PC-3 (cell line): Measurements from ENCODE around the gene PDSS2. TPM values are rescaled to one million over a fixed set of nuclear protein-coding genes. Genes with fewer than 3 reads are reported as not detected.

Experiments used
- ATAC-seq: fragments of 200-7000 bp; cut with Tn5 transposase; 2 replicates; pipeline ENCODE4 v1.9.1; 2020; ENCODE audit warnings: mild to moderate bottlenecking, moderate library complexity
- BruUV-seq: library from RNA; stranded (reverse); fragments of 400-500 nt; replicated peaks from 2 replicates; lab custom pipeline; 2021; lab: Mats Ljungman, UMichigan
- CTCF ChIA-PET: fragments of 300-600 bp; sonication (Branson Sonifier 250); formaldehyde crosslinking; loops from one replicate; lab custom pipeline; 2022; ENCODE audit warnings: antibody characterized with exemption; lab: Charles Lee
- POLR2A ChIA-PET: fragments of 300-600 bp; sonication (Branson Sonifier 250); formaldehyde crosslinking; loops from one replicate; lab custom pipeline; 2022; ENCODE audit warnings: antibody characterized with exemption; ENCODE audit not compliant: unreplicated experiment; lab: Charles Lee
- DNase-seq: peaks from one replicate; pipeline ENCODE4 v3.0.0-alpha.2; 2015
- H2AFZ ChIP-seq: fragments of 300-600 bp; sonication (generic); 2 replicates; pipeline ENCODE4 v1.6.0; 2016; ENCODE audit warnings: antibody characterized with exemption, low read length
- H3F3A ChIP-seq: fragments of 300-600 bp; sonication (generic); one replicate; pipeline ENCODE4 v1.6.0; 2017; ENCODE audit warnings: antibody characterized with exemption, low read length, control low read depth, mild to moderate bottlenecking; ENCODE audit not compliant: unreplicated experiment
- H3K27ac ChIP-seq: fragments of 300-600 bp; sonication (generic); 2 replicates; pipeline ENCODE4 v1.5.1; 2016; ENCODE audit warnings: mild to moderate bottlenecking, low read length
- H3K27me3 ChIP-seq: fragments of 300-600 bp; sonication (generic); 2 replicates; pipeline ENCODE4 v1.6.1; 2016; ENCODE audit warnings: low read length, mixed read lengths
- H3K36me3 ChIP-seq: fragments of 300-600 bp; sonication (generic); 2 replicates; pipeline ENCODE4 v1.6.1; 2016; ENCODE audit warnings: low read depth, mixed run types, low read length, mixed read lengths
- H3K4me1 ChIP-seq: fragments of 300-600 bp; sonication (generic); 2 replicates; pipeline ENCODE4 v1.5.1; 2016; ENCODE audit warnings: low read length; ENCODE audit not compliant: insufficient read depth
- H3K4me2 ChIP-seq: fragments of 300-600 bp; sonication (generic); 2 replicates; pipeline ENCODE4 v1.6.0; 2016; ENCODE audit warnings: low read length
- H3K4me3 ChIP-seq: fragments of 300-600 bp; sonication (generic); 2 replicates; pipeline ENCODE4 v1.5.1; 2016; ENCODE audit warnings: mild to moderate bottlenecking, low read length, mixed read lengths
- H3K79me2 ChIP-seq: fragments of 300-600 bp; sonication (generic); 2 replicates; pipeline ENCODE4 v1.6.1; 2017; ENCODE audit warnings: low read length, mixed read lengths
- H3K9ac ChIP-seq: fragments of 300-600 bp; sonication (generic); 2 replicates; pipeline ENCODE4 v1.6.0; 2016; ENCODE audit warnings: mild to moderate bottlenecking, low read length
- H3K9me2 ChIP-seq: fragments of 300-600 bp; sonication (generic); replicated peaks from 2 replicates; pipeline ENCODE4 v1.6.1; 2016; ENCODE audit warnings: mixed run types, low read length, mixed read lengths
- H3K9me3 ChIP-seq: fragments of 300-600 bp; sonication (generic); 2 replicates; pipeline ENCODE4 v1.6.1; 2016; ENCODE audit warnings: low read length, mixed read lengths
- H4K20me1 ChIP-seq: fragments of 300-600 bp; sonication (generic); 2 replicates; pipeline ENCODE4 v1.6.1; 2016; ENCODE audit warnings: low read length, mixed read lengths
- EZH2 ChIP-seq: fragments of 300-600 bp; sonication (generic); IDR thresholded peaks from one replicate; pipeline ENCODE4 v1.6.1; 2017; ENCODE audit warnings: antibody characterized with exemption, mild to moderate bottlenecking, low read length; ENCODE audit not compliant: unreplicated experiment
- EZH2phosphoT487 ChIP-seq: fragments of 300-600 bp; sonication (generic); IDR thresholded peaks from 2 replicates; pipeline ENCODE4 v1.6.1; 2018; ENCODE audit warnings: mild to moderate bottlenecking, antibody characterized with exemption, low read length, borderline replicate concordance
- intact Hi-C: fragments of 100-400 bp; cut with micrococcal nuclease; formaldehyde crosslinking; loops from 2 replicates; pipeline ENCODE4 v1.9.0; 2023
- total RNA-seq: library from RNA; depleted of rRNA; stranded (reverse); fragments of >200 nt; gene quantifications from 2 replicates; pipeline ENCODE4 v1.2.3, GENCODE V29; 2014
- TF ChIP-seq, protein P1 (sequence below): fragments of 300-600 bp; sonication (generic); conservative IDR thresholded peaks from 2 replicates; pipeline ENCODE4 v1.5.1; 2017; ENCODE audit warnings: antibody characterized with exemption, low read depth, mild to moderate bottlenecking, low read length

Gene PDSS2
- total RNA-seq, 1 experiment from 2014 or later: 6.6 TPM

DNA sequence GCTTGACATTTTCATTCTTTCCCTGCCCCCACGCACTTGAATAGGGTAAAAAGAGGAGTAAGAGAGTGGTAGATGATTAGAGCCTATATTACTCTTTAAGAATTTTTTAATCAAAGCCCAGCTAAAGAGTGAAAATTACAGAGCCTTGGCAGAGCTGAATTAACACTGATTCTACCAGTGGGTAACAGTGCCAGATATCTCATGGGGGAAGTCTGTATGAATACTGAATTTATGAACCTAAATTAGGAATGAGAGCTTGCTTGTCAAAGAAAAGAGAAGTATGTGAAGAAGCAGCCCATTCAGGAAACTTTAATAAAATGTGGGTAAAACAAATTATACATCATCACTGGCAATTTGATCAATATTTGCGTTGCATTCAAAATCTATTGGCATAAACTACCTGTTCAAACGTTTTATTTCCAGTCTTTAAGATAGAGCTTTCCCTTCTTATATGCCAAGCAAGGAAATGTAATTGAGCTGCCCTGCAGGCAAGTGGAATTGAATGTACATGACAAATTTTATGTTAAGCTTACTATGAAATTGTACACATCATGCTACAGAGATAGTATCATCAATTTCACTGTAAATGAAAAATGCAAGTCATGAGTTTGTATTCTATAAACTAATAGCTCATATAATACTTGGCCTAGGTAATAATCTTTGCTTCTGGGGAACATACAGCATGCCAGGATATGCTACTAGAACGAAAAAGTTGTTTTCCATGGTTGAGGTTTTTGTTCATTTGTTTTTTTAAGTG is 45.1 kb upstream of the PDSS2 start:
- no peaks in the 10 kb centered on the region for H3K79me2 ChIP-seq
- ATAC-seq (no peak), DNase-seq (no peak)
- intact Hi-C loops: no loop called here
- H3K4me1 ChIP-seq: no peaks in the 10 kb centered on the region
- no peaks in the 10 kb centered on the region for H3K36me3 ChIP-seq
- H4K20me1 ChIP-seq: no peaks in the 10 kb centered on the region
- TF ChIP-seq, protein P1, sequence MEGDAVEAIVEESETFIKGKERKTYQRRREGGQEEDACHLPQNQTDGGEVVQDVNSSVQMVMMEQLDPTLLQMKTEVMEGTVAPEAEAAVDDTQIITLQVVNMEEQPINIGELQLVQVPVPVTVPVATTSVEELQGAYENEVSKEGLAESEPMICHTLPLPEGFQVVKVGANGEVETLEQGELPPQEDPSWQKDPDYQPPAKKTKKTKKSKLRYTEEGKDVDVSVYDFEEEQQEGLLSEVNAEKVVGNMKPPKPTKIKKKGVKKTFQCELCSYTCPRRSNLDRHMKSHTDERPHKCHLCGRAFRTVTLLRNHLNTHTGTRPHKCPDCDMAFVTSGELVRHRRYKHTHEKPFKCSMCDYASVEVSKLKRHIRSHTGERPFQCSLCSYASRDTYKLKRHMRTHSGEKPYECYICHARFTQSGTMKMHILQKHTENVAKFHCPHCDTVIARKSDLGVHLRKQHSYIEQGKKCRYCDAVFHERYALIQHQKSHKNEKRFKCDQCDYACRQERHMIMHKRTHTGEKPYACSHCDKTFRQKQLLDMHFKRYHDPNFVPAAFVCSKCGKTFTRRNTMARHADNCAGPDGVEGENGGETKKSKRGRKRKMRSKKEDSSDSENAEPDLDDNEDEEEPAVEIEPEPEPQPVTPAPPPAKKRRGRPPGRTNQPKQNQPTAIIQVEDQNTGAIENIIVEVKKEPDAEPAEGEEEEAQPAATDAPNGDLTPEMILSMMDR: no peak
- TF ChIP-seq EZH2: no peak
- no peak for TF ChIP-seq EZH2phosphoT487
- no peak overlapping the region for H2AFZ ChIP-seq
- no peak overlapping the region for H3K4me2 ChIP-seq
- POLR2A ChIA-PET: no interaction called here
- no TSS peak for BruUV-seq
- no peaks in the 10 kb centered on the region for H3K9me3 ChIP-seq
- H3F3A ChIP-seq: no peaks in the 10 kb centered on the region
- H3K9me2 ChIP-seq: no peaks in the 10 kb centered on the region
- H3K4me3 ChIP-seq: no peak overlapping the region
- H3K27me3 ChIP-seq: peaks cover 29% of the 10 kb centered on the region
- H3K27ac ChIP-seq: no peak overlapping the region
- CTCF ChIA-PET: no interaction called here
- H3K9ac ChIP-seq: no peak overlapping the region

DNA sequence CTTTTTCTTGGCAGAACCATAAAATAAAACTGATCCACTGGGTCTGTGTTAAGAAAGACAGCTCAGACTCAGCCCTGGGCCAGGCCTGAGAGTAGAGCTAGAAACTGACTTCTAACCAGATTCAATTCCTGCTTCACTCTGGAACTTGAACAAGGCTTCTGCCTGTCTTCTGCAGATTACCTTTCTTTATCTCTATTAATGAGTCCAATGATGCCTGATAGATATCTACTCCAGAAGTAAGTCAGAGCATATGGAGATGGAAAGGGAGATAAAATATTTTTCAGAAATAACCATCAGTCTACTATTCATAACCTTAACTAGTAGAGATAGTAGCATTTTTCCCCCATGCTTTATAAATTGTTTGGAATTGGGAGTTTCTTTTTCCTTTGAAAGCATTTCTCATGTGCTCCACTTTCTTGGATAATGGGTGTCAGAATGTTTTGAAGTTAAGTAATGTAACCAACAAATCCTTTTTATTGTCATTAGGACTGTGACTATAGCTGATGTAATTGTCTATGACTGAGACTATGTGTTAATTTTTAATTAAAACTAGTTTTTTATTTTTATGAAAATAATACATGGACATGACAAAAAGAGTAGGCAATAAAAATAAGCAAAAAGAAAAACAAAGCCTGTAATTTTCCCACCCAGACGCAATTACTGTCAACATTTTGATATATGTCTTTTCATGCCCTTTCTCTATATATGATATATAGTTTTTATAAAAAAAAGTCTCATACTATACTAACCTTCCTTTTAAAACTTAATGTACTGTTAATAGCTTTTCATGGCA is 37.7 kb upstream of the PDSS2 start:
- no TSS peak for BruUV-seq
- no peak overlapping the region for H3K9ac ChIP-seq
- no peak for ATAC-seq
- ChIA-PET CTCF (no interaction called here), POLR2A (no interaction called here)
- TF ChIP-seq EZH2 (no peak), EZH2phosphoT487 (no peak)
- TF ChIP-seq, protein P1: no peak
- no peak overlapping the region for H3K4me2 ChIP-seq
- H3K36me3 ChIP-seq: no peaks in the 10 kb centered on the region
- H4K20me1 ChIP-seq: no peaks in the 10 kb centered on the region
- H3K27me3 ChIP-seq: peaks cover 38% of the 10 kb centered on the region
- H3K4me1 ChIP-seq: no peaks in the 10 kb centered on the region
- H3K9me2 ChIP-seq: no peaks in the 10 kb centered on the region
- no peaks in the 10 kb centered on the region for H3K9me3 ChIP-seq
- no peaks in the 10 kb centered on the region for H3K79me2 ChIP-seq
- no peak overlapping the region for H3K4me3 ChIP-seq
- DNase-seq: no peak
- intact Hi-C loops: no loop called here
- H3K27ac ChIP-seq: no peak overlapping the region
- no peaks in the 10 kb centered on the region for H3F3A ChIP-seq
- H2AFZ ChIP-seq: no peak overlapping the region
